Glomerular endothelial cell (primary cell): ENCODE results near the gene VAMP4. TPM values are rescaled to one million over a fixed set of nuclear protein-coding genes. Genes with fewer than 3 reads are reported as not detected.
A peak's percentile ranks its signal among the peaks of the same experiment; 100 is the strongest.

Experiments
- DNase-seq: peaks from one replicate; pipeline ENCODE4 v3.0.0-alpha.2; 2011; ENCODE audit warnings: low read depth, low spot score; ENCODE audit errors: extremely low read depth
- total RNA-seq: library from RNA; depleted of rRNA; stranded (reverse); fragments of >200 nt; gene quantifications from 2 replicates; pipeline ENCODE4 v1.2.3, GENCODE V29; 2015

The VAMP4 gene
- total RNA-seq = 3.9 and 10.3 TPM in 2 replicates

- no peak for DNase-seq
Observed at GRCh38 chr1:171741872-171742576, at the start of gene VAMP4. Gene VAMP4, minus strand, starts transcription at chr1:171742065. Its CDS starts 3,651 bp downstream, at chr1:171738414.

- DNase-seq = no peak
Observed at GRCh38 chr1:171790318-171790717, 48.5 kb upstream of the VAMP4 start.

- no peak for DNase-seq
Observed at GRCh38 chr1:171788696-171789095, 46.8 kb upstream of the VAMP4 start.

GRCh38 chr1:171787686-171788480, 46.0 kb upstream of the VAMP4 start:
- DNase-seq = no peak

- DNase-seq = no peak
Observed at GRCh38 chr1:171786534-171786933, 44.7 kb upstream of the VAMP4 start.

- DNase-seq = no peak
Observed at GRCh38 chr1:171785766-171786165, 43.9 kb upstream of the VAMP4 start.

- DNase-seq = no peak
Observed at GRCh38 chr1:171784784-171785183, 42.9 kb upstream of the VAMP4 start.

GRCh38 chr1:171783816-171784530, 42.1 kb upstream of the VAMP4 start:
- DNase-seq = no peak

- peak; percentile 88 for DNase-seq
Observed at GRCh38 chr1:171781176-171781875, 39.5 kb upstream of the VAMP4 start, which contains the start of gene METTL13. Gene METTL13, plus strand, starts transcription at chr1:171781660. Its CDS starts 308 bp downstream, at chr1:171781968.

GRCh38 chr1:171780583-171781175, 38.8 kb upstream of the VAMP4 start:
- no peak for DNase-seq

GRCh38 chr1:171772312-171772711, 30.4 kb upstream of the VAMP4 start:
- DNase-seq = no peak

- DNase-seq = no peak
Observed at GRCh38 chr1:171769754-171770153, 27.9 kb upstream of the VAMP4 start.

- no peak for DNase-seq
Observed at GRCh38 chr1:171769171-171769570, 27.3 kb upstream of the VAMP4 start.

- DNase-seq = no peak
Observed at GRCh38 chr1:171763764-171764163, 21.9 kb upstream of the VAMP4 start.

- DNase-seq = no peak
Observed at GRCh38 chr1:171762143-171762563, 20.3 kb upstream of the VAMP4 start.

- DNase-seq = no peak
Observed at GRCh38 chr1:171758011-171758410, 16.1 kb upstream of the VAMP4 start.

GRCh38 chr1:171756856-171757255, 15.0 kb upstream of the VAMP4 start:
- DNase-seq = no peak

- no peak for DNase-seq
Observed at GRCh38 chr1:171754971-171755370, 13.1 kb upstream of the VAMP4 start.

GRCh38 chr1:171754353-171754705, 12.5 kb upstream of the VAMP4 start:
- DNase-seq = no peak

- DNase-seq = no peak
Observed at GRCh38 chr1:171753685-171754352, 12.0 kb upstream of the VAMP4 start.
